Measurements from ENCODE around the gene PTPMT1.
"Not testable (repeated sequence)": the region's sequence is repeated elsewhere in the genome, so short reads cannot be mapped to it uniquely, and the experiment has no call there.

PTPMT1 gene, protein sequence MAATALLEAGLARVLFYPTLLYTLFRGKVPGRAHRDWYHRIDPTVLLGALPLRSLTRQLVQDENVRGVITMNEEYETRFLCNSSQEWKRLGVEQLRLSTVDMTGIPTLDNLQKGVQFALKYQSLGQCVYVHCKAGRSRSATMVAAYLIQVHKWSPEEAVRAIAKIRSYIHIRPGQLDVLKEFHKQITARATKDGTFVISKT

DNA sequence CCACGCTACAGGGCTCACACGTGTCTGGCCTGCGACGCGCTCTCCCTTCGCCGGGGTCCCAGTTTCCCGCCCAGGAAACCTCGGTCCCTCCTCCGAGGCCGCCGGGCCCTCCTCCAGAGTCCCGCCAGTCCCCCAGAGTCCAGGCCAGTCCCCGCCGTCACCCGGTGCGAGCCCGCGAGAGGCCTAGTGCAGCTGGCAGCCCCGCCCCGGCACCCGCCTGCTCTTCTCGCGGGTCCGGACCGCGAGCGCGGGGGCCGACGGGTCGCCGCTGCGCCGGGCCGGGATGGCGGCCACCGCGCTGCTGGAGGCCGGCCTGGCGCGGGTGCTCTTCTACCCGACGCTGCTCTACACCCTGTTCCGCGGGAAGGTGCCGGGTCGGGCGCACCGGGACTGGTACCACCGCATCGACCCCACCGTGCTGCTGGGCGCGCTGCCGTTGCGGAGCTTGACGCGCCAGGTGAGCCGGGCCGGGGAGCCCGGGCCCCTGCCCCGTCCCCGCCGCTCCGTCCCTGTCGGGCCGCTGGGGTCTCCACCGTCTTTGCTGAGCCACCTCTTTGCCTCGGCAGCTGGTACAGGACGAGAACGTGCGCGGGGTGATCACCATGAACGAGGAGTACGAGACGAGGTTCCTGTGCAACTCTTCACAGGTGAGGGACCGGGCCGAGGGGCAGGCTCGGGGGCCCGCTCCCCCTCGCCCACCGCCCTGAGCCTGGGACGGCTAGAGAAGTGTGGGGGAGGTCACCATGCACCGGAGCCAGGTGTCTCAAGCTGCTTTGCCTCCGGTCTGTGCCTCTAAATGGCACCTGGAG lies at the start of gene PTPMT1:
Gene PTPMT1, plus strand, starts transcription at position 260 of the 809 bp plus-strand sequence. Its CDS starts 24 bp downstream, at position 284.
- TF ChIP-seq ZNF274 (IDR thresholded peaks at IDR 0.05; ENCODE audit: low read depth, low read length) (no peak), SUZ12 (IDR thresholded peaks at IDR 0.05; ENCODE audit: extremely low read depth, insufficient read depth, insufficient read length) (no peak), YY1 (IDR thresholded peaks at IDR 0.05; ENCODE audit: insufficient read depth, insufficient read length) (no peak)
- Histone ChIP-seq H3K27me3 (ENCODE audit: insufficient read depth, insufficient read length) (no peaks in the 10 kb centered on the region), H3K9me3 (ENCODE audit: insufficient read depth, low read length) (no peaks in the 10 kb centered on the region), H3K4me3 (ENCODE audit: insufficient read length, low read depth) (peak within 1 kb of the TSS; percentile 85), H3K4me1 (ENCODE audit: insufficient read depth, insufficient read length) (no peaks in the 10 kb centered on the region), H3K9ac (ENCODE audit: insufficient read length, low read depth) (peak within 1 kb of the TSS; percentile 99), H3K36me3 (ENCODE audit: insufficient read depth, insufficient read length, low read length) (peaks cover 26% of the 10 kb centered on the region)
- no peak for DNase-seq (ENCODE audit: low read depth, low spot score)

DNA sequence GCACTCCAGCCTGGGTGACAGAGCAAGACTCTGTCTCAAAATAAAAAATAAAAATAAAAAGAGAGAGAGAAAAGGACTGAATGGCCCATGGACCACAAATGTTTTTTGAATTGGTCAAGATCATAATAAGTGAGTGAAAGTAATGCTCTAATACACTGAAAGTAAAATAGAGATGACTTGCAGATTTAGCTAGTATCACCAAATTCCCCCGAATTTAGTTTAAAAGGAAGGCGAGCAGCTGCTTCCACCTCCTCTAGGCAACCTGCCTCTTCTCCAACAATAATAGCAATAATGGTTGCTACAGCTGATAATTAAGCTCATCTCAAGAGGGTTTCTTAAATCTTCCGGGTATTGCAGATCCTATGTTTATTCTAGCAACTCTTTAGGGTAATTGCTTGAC lies 49.2 kb upstream of the PTPMT1 start:
- DNase-seq (ENCODE audit: low read depth, low spot score) = no peak
- TF ChIP-seq YY1 (IDR thresholded peaks at IDR 0.05; ENCODE audit: insufficient read depth, insufficient read length) (no peak), ZNF274 (IDR thresholded peaks at IDR 0.05; ENCODE audit: low read depth, low read length) (no peak), SUZ12 (IDR thresholded peaks at IDR 0.05; ENCODE audit: extremely low read depth, insufficient read depth, insufficient read length) (no peak)
- peaks cover 17% of the 10 kb centered on the region for H3K36me3 ChIP-seq (ENCODE audit: insufficient read depth, insufficient read length, low read length)
- no peak overlapping the region for H3K9ac ChIP-seq (ENCODE audit: insufficient read length, low read depth)
- no peaks in the 10 kb centered on the region for H3K9me3 ChIP-seq (ENCODE audit: insufficient read depth, low read length)
- peaks cover 5% of the 10 kb centered on the region for H3K4me1 ChIP-seq (ENCODE audit: insufficient read depth, insufficient read length)
- no peaks in the 10 kb centered on the region for H3K27me3 ChIP-seq (ENCODE audit: insufficient read depth, insufficient read length)
- no peak overlapping the region for H3K4me3 ChIP-seq (ENCODE audit: insufficient read length, low read depth)

DNA sequence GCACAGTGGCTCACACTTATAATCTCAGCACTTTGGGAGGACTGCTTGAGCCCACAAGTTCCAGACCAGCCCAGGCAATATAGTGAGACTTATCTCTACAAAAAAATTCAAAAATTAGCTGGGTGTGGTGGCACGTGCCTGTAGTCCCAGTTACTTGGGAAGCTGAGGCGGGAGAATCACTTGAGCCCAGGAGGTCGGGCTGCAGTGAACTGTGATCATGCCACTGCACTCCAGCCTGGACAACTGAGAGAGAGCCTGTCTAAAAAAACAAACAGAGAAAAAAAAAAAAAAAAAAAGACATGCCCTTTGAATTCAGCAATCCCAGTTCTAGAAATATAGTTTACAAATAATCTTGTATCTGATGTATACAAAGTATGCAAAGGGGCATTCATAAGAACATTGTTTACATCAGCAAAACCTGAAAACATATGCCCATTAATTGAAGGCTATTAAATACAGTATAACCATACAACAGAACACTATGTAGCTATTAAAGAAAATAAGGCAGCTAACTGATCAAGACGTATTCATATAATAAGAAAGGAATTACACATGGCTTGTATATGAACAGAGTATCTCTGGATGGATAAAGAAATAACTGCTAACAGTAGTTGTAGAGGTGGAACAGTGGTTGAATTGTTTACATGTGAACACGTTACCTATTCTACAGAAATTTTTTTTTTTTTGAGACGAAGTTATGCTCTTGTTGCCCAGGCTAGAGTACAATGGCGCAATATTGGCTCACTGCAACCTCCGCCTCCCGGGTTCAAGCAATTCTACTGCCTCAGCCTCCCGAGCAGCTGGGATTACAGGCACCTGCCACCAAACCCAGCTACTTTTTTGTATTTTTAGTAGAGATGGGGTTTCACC lies 48.2 kb upstream of the PTPMT1 start:
- no peak for DNase-seq (ENCODE audit: low read depth, low spot score)
- H3K9ac ChIP-seq (ENCODE audit: insufficient read length, low read depth) = no peak overlapping the region
- peaks cover 17% of the 10 kb centered on the region for H3K36me3 ChIP-seq (ENCODE audit: insufficient read depth, insufficient read length, low read length)
- H3K27me3 ChIP-seq (ENCODE audit: insufficient read depth, insufficient read length) = no peaks in the 10 kb centered on the region
- H3K4me3 ChIP-seq (ENCODE audit: insufficient read length, low read depth) = no peak overlapping the region
- H3K4me1 ChIP-seq (ENCODE audit: insufficient read depth, insufficient read length) = peaks cover 5% of the 10 kb centered on the region
- no peaks in the 10 kb centered on the region for H3K9me3 ChIP-seq (ENCODE audit: insufficient read depth, low read length)
- TF ChIP-seq ZNF274 (IDR thresholded peaks at IDR 0.05; ENCODE audit: low read depth, low read length) (no peak), YY1 (IDR thresholded peaks at IDR 0.05; ENCODE audit: insufficient read depth, insufficient read length) (no peak), SUZ12 (IDR thresholded peaks at IDR 0.05; ENCODE audit: extremely low read depth, insufficient read depth, insufficient read length) (no peak)

DNA sequence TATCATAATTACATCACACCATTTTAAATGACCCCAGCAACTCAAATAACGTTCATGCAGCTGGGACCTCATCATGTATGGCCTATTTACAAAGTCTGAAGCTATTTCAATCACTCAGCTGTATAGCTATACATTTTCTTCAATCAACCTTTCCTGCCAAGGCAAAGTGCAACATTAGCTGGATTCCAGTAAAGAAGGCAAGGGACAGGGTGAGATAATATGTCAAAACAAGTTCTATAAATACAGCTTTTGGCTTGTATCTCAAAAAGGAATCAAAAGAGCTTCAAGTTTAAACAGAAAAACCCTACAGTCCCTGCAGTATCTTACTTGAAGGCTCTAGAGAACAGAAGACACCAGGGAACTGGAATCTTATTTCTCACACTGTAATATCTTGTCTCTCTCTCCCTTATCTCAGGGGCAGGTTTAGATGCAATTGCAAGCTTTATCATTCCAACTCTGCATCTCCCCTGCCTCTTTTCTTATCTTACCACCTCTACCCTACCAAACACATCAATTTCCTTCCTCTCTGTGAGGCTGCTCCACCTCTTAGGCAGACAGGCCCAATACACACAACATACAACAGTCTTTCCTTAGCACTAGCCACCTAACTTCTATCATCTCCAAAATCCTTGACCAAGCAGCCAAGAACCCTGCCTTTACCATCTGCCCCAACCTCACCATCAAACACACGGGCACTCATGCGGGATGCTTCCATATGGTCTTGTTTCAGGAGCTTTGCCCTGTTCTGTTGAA lies 47.0 kb upstream of the PTPMT1 start:
- no peaks in the 10 kb centered on the region for H3K27me3 ChIP-seq (ENCODE audit: insufficient read depth, insufficient read length)
- TF ChIP-seq ZNF274 (IDR thresholded peaks at IDR 0.05; ENCODE audit: low read depth, low read length) = no peak
- no peak for TF ChIP-seq YY1 (IDR thresholded peaks at IDR 0.05; ENCODE audit: insufficient read depth, insufficient read length)
- TF ChIP-seq SUZ12 (IDR thresholded peaks at IDR 0.05; ENCODE audit: extremely low read depth, insufficient read depth, insufficient read length) = no peak
- H3K4me1 ChIP-seq (ENCODE audit: insufficient read depth, insufficient read length) = peaks cover 9% of the 10 kb centered on the region
- H3K9ac ChIP-seq (ENCODE audit: insufficient read length, low read depth) = no peak overlapping the region
- peaks cover 17% of the 10 kb centered on the region for H3K36me3 ChIP-seq (ENCODE audit: insufficient read depth, insufficient read length, low read length)
- H3K4me3 ChIP-seq (ENCODE audit: insufficient read length, low read depth) = no peak overlapping the region
- DNase-seq (ENCODE audit: low read depth, low spot score) = no peak
- no peaks in the 10 kb centered on the region for H3K9me3 ChIP-seq (ENCODE audit: insufficient read depth, low read length)

DNA sequence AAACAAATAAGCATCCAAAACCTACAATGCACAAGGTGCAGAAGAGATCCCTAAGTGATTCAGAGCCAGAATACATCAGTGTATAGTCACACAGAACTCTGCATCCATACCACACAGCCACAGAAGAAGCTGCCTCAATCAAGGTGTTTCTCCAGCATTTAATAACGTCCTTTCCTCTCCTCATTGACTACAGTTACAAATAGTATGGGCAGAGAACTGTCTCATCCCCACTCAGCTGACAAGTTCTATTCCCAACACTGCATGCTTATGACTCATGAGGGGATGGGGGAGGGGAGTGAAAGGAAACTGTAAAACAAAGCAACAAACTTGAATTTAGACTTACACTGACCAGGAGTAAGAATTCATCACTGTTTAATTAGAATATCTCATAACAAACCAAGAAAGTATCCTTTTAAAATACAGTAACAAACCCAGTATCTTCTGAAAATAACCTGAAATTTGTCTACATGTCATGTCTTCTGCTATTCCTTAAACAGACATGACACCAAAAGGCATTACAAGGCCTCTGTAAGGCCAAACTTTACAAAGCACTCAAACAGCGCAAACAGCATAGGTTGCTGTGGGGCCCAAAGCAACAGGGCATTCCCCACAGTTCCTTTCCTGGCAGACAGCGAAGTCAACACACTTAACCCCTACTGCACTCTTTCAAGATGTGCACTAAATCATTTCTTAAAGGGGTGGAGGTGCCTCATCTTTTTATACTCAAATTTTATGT lies 41.7 kb upstream of the PTPMT1 start:
- Histone ChIP-seq H3K4me3 (ENCODE audit: insufficient read length, low read depth) (no peak overlapping the region), H3K4me1 (ENCODE audit: insufficient read depth, insufficient read length) (peaks cover 14% of the 10 kb centered on the region), H3K9me3 (ENCODE audit: insufficient read depth, low read length) (no peaks in the 10 kb centered on the region), H3K36me3 (ENCODE audit: insufficient read depth, insufficient read length, low read length) (peaks cover 22% of the 10 kb centered on the region), H3K9ac (ENCODE audit: insufficient read length, low read depth) (no peak overlapping the region), H3K27me3 (ENCODE audit: insufficient read depth, insufficient read length) (no peaks in the 10 kb centered on the region)
- DNase-seq (ENCODE audit: low read depth, low spot score) = no peak
- TF ChIP-seq SUZ12 (IDR thresholded peaks at IDR 0.05; ENCODE audit: extremely low read depth, insufficient read depth, insufficient read length) (no peak), ZNF274 (IDR thresholded peaks at IDR 0.05; ENCODE audit: low read depth, low read length) (no peak), YY1 (IDR thresholded peaks at IDR 0.05; ENCODE audit: insufficient read depth, insufficient read length) (no peak)

DNA sequence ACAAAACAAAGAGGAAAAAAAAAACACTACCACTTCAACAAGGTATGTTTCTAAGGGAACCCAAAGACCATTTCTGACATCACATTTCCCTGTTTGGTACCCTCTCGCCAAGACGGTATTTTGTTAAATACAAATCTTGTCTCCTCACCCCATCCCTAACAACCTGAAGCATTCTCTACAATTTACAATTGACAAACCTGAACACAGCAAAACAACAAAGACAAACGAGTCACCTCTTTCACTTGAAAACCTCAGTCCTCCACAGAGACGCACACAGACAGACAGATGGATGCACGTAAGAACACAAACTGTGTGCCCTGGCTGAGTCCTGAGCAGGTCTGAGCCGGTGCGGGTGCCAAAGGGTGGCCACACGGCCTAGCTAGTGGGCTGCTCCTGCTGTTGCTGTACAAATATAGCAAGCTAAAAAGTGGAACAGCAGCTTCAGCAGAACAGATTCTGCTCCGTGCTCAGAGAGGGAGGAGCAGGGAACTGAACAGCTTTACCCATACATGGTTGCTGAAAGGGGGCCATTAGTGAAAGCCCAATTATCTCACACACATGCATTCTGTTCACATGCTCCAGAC lies 41.0 kb upstream of the PTPMT1 start:
- H3K36me3 ChIP-seq (ENCODE audit: insufficient read depth, insufficient read length, low read length) = peaks cover 24% of the 10 kb centered on the region
- peaks cover 14% of the 10 kb centered on the region for H3K4me1 ChIP-seq (ENCODE audit: insufficient read depth, insufficient read length)
- H3K9ac ChIP-seq (ENCODE audit: insufficient read length, low read depth) = no peak overlapping the region
- no peak for DNase-seq (ENCODE audit: low read depth, low spot score)
- no peak overlapping the region for H3K4me3 ChIP-seq (ENCODE audit: insufficient read length, low read depth)
- H3K9me3 ChIP-seq (ENCODE audit: insufficient read depth, low read length) = no peaks in the 10 kb centered on the region
- no peak for TF ChIP-seq YY1 (IDR thresholded peaks at IDR 0.05; ENCODE audit: insufficient read depth, insufficient read length)
- TF ChIP-seq SUZ12 (IDR thresholded peaks at IDR 0.05; ENCODE audit: extremely low read depth, insufficient read depth, insufficient read length) = no peak
- no peak for TF ChIP-seq ZNF274 (IDR thresholded peaks at IDR 0.05; ENCODE audit: low read depth, low read length)
- no peaks in the 10 kb centered on the region for H3K27me3 ChIP-seq (ENCODE audit: insufficient read depth, insufficient read length)

DNA sequence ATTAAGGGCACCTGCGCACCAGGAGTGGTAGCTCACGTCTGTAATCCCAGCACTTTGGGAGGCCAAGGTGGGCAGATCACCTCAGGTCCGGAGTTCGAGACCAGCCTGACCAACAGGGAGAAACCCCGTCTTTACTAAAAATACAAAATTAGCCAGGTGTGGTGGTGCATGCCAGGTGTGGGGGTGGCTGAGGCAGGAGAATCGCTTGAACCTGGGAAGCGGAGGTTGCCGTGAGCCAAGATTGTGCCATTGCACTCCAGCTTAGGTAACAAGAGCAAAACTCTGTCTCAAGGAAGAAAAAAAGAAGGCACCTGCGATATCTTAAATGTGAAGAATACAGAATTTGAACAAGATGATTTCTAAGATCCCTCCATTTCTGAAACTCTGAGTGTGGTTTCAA lies 39.4 kb upstream of the PTPMT1 start:
- peaks cover 14% of the 10 kb centered on the region for H3K4me1 ChIP-seq (ENCODE audit: insufficient read depth, insufficient read length)
- not testable (repeated sequence) for DNase-seq (ENCODE audit: low read depth, low spot score); H3K9me3 ChIP-seq (ENCODE audit: insufficient read depth, low read length); H3K4me3 ChIP-seq (ENCODE audit: insufficient read length, low read depth); H3K9ac ChIP-seq (ENCODE audit: insufficient read length, low read depth); H3K27me3 ChIP-seq (ENCODE audit: insufficient read depth, insufficient read length)
- peaks cover 21% of the 10 kb centered on the region for H3K36me3 ChIP-seq (ENCODE audit: insufficient read depth, insufficient read length, low read length)
